ENCODE results near the gene UPK2. TPM values are rescaled to one million over a fixed set of nuclear protein-coding genes. Genes with fewer than 3 reads are reported as not detected.
"Not testable (repeated sequence)": the region's sequence is repeated elsewhere in the genome, so short reads cannot be mapped to it uniquely, and the experiment has no call there.

UPK2 gene
- total and polyA plus RNA-seq, 10 donors, result 0.09 to 0.13 TPM; not detected in 8

DNA sequence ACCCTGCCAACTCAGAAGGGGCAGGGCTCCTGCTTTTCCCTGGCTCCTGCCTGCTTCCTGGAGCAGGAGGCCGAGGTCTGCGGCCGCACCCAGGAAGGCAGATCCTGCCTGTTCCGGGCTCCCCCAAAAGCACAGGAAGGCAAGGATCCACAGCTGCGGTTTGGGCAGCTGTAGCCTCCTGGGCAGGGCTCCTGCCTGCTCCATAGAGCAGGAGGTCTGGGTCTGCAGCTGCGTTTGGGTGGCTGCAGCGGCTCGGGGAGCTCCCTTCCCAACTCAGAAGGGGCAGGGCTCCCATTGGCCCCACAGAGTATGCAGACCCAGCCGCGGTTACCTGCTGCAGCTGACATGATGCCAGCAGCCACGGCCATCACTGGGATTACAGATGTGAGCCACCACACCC, 5.5 kb downstream of the UPK2 start:
- Histone ChIP-seq H3K36me3 (no peaks in the 10 kb centered on the region), H3K27me3 (replicated peaks in 1 of 7) (peaks cover 0 to 16% (median 0%) of the 10 kb centered on the region in 7 donors), H3K4me1 (peaks cover 0 to 4% (median 0%) of the 10 kb centered on the region in 6 donors), H3K27ac (no peak overlapping the region), H3K4me3 (no peak overlapping the region), H3K9me3 (no peaks in the 10 kb centered on the region)
- intact Hi-C loops (cut with DNase I; ENCODE audit: low total_unique reads), result no loop called here
- WGBS, 5 donors, result 53 to 87% (median 68%) methylated on average over 8 to 11 of the region's 11 CpGs
- TF ChIP-seq CTCF (IDR thresholded peaks at IDR 0.05 in 8 of 11, conservative IDR thresholded peaks at IDR 0.05 in 3 of 11), result no peak
- no peak for TF ChIP-seq POLR2A (IDR thresholded peaks at IDR 0.05)
- TF ChIP-seq POLR2AphosphoS5 (IDR thresholded peaks at IDR 0.05), result no peak
- DNase-seq, result peak; percentile 50

GRCh38 chr11:118969508-118969907, 13.4 kb downstream of the UPK2 start:
- H3K4me3 ChIP-seq; DNase-seq; H3K36me3 ChIP-seq; H3K9me3 ChIP-seq; H3K27ac ChIP-seq; intact Hi-C loops (cut with DNase I; ENCODE audit: low total_unique reads); H3K4me1 ChIP-seq: not testable (repeated sequence)
- peaks cover 0 to 19% (median 6%) of the 10 kb centered on the region in 7 donors for H3K27me3 ChIP-seq (replicated peaks in 1 of 7)
- WGBS, 5 donors, result 91 to 100% (median 92%) methylated on average over 2 of the region's 2 CpGs

- H3K27ac ChIP-seq, result no peak within 1 kb of the TSS
- H3K36me3 ChIP-seq, result no peaks in the 10 kb centered on the region
- WGBS, 5 donors, result 47 to 74% (median 51%) methylated on average over 20 to 33 of the region's 33 CpGs
- intact Hi-C loops (cut with DNase I; ENCODE audit: low total_unique reads), result no loop called here
- TF ChIP-seq CTCF (IDR thresholded peaks at IDR 0.05 in 8 of 11, conservative IDR thresholded peaks at IDR 0.05 in 3 of 11), result no peak
- TF ChIP-seq POLR2A (IDR thresholded peaks at IDR 0.05), result no peak
- TF ChIP-seq POLR2AphosphoS5 (IDR thresholded peaks at IDR 0.05), result no peak
- no peaks in the 10 kb centered on the region for H3K9me3 ChIP-seq
- H3K4me1 ChIP-seq, result no peaks in the 10 kb centered on the region
- no peak for DNase-seq
- H3K4me3 ChIP-seq, result no peak within 1 kb of the TSS
- H3K27me3 ChIP-seq (replicated peaks in 1 of 7), result peaks cover 0 to 28% (median 6%) of the 10 kb centered on the region in 7 donors
Measured at GRCh38 chr11:118971646-118972045, 15.5 kb downstream of the UPK2 start, which contains the start of gene FOXR1. FOXR1 (plus strand) TSS chr11:118971761; CDS start chr11:118971932, 171 bp downstream.

DNA sequence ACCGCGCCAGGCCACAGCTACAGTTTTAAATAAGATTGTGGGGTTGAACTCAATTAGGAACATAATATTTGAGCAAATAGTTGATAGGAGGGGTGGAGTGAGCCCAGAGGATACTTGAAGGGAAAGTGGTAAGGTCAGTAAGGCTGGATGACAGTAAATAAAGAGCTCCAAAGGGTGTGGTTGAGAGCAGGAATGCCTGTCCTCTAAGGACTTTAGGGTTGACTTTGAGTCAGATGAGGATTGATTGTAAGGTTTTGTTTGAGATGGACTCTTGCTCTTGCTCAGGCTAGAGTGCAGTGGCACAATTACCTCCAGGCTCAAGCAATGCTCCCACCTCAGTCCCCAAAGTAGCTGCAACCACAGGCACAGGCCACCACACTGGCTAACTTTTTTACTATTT, 17.9 kb downstream of the UPK2 start:
- DNase-seq, result no peak
- Histone ChIP-seq H3K36me3 (no peaks in the 10 kb centered on the region), H3K27me3 (replicated peaks in 1 of 7) (peaks cover 0 to 29% (median 6%) of the 10 kb centered on the region in 7 donors), H3K4me1 (no peaks in the 10 kb centered on the region), H3K9me3 (no peaks in the 10 kb centered on the region), H3K4me3 (no peak overlapping the region), H3K27ac (no peak overlapping the region)
- 83 to 100% (median 98%) methylated on average over 2 of the region's 2 CpGs for WGBS, 5 donors
- intact Hi-C loops (cut with DNase I; ENCODE audit: low total_unique reads), result no loop called here
- TF ChIP-seq POLR2A (IDR thresholded peaks at IDR 0.05) (no peak), POLR2AphosphoS5 (IDR thresholded peaks at IDR 0.05) (no peak), CTCF (IDR thresholded peaks at IDR 0.05 in 8 of 11, conservative IDR thresholded peaks at IDR 0.05 in 3 of 11) (no peak)
